ENCODE data around the gene MRAS.
"Not testable (repeated sequence)": the region's sequence is repeated elsewhere in the genome, so short reads cannot be mapped to it uniquely, and the experiment has no call there.

The MRAS gene

DNA sequence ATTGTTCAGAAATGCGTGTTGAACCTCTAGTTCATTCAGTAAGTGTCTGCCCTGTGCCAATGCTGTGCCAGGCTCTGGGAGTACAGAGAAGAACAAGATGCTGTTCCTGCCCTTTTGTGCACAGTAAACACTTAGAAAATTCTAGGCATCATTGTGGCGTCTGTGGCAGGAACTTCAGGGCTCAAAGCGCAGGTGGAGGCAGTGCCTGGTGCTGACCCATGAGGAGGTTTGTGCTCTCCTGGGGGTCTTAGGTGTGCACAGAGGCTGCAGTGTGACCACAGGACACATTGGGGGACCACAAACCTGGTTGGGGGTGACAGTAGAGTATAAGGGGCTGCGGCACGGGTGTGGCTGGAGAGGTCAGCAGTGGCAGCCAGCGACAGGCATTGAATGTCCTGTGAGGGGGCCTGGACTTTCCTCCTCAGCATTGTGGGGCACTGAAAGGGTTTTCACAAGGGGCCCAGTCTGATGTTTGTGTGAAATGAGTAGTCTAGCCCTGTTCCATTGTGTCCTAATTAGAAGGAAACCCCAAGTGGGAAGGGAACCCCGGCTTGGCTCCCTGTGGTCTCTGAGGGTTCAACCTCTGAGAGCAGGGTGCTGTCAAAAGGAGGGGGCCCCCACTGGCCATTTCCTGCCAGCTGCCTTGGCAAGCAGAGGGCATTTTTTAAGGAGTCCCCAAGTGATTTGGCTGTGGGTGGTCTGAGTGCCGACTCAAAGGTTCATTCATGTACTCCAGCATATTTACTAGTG, 20.9 kb downstream of the MRAS start:
- DNase-seq: no peak

GRCh38 chr3:138370321-138370720, 21.9 kb downstream of the MRAS start:
- DNase-seq: no peak

GRCh38 chr3:138371070-138371965, 22.9 kb downstream of the MRAS start:
- DNase-seq: no peak

- DNase-seq: no peak
Measured at GRCh38 chr3:138373087-138373735, 24.8 kb downstream of the MRAS start.

- DNase-seq: no peak
Measured at GRCh38 chr3:138373736-138374094, 25.3 kb downstream of the MRAS start.

GRCh38 chr3:138374573-138375134, 26.3 kb downstream of the MRAS start:
- DNase-seq: no peak

GRCh38 chr3:138375447-138375846, 27.1 kb downstream of the MRAS start:
- no peak for DNase-seq

GRCh38 chr3:138376663-138377062, 28.3 kb downstream of the MRAS start:
- DNase-seq: no peak

DNA sequence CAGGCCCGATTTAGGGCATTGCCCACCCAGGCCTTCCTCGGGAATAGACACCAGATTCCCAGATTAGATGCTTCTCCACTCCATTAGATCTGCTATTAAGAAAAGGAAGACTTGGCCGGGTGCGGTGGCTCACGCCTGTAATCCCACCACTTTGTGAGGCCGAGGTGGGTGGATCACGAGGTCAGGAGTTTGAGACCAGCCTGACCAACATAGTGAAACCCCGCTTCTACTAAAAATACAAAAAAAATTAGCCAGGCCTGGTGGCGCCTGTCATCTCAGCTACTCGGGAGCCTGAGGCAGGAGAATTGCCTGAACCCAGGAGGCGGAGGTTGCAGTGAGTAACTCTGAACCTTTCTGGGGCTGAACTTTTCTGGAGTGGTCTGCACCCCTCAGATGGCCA, 28.8 kb downstream of the MRAS start:
- DNase-seq: not testable (repeated sequence)

- no peak for DNase-seq
Measured at GRCh38 chr3:138377804-138378203, 29.4 kb downstream of the MRAS start.

- DNase-seq: no peak
Measured at GRCh38 chr3:138378331-138378730, 30.0 kb downstream of the MRAS start.

- DNase-seq: no peak
Measured at GRCh38 chr3:138378990-138379389, 30.6 kb downstream of the MRAS start.

GRCh38 chr3:138381413-138381901, 33.1 kb downstream of the MRAS start:
- no peak for DNase-seq

GRCh38 chr3:138381950-138382715, 33.8 kb downstream of the MRAS start:
- no peak for DNase-seq

DNA sequence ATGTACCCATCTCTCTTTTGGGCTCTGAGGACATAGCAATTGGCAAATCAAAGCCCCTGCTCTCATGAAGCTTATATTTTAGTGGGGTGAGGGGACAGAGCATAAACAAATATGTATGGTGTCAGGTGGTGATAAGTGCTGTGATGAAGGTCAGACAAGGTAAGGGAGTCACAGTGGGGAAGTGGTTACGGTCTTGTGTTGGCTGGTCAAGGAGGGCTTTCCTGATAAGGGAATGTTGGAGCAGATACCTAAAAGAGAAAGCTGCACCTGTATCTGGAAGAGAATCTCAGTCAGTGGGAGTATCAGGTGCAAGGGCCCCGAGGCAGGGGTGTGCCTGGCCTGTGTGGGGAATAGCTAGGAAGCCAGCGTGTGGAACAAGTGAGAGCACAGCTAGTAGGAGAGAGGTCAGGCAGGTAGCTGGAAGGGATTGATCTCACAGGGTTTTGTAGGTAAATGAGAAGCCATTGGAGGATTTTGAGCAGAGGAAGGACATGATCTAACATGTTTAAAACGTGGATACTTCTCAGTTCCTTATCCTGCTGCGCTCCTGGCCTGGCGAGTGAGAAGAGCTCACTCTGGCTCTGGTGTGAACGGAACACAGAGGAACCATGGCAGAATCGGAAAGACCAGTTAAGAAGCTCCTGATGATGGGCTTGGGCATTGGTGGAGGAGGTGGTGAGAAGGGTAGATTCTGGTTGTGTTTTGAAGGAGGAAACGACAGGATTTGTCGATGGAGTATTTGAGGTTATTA, 35.5 kb downstream of the MRAS start:
- no peak for DNase-seq

GRCh38 chr3:138384531-138384930, 36.2 kb downstream of the MRAS start:
- no peak for DNase-seq

GRCh38 chr3:138384976-138385375, 36.6 kb downstream of the MRAS start:
- no peak for DNase-seq

DNA sequence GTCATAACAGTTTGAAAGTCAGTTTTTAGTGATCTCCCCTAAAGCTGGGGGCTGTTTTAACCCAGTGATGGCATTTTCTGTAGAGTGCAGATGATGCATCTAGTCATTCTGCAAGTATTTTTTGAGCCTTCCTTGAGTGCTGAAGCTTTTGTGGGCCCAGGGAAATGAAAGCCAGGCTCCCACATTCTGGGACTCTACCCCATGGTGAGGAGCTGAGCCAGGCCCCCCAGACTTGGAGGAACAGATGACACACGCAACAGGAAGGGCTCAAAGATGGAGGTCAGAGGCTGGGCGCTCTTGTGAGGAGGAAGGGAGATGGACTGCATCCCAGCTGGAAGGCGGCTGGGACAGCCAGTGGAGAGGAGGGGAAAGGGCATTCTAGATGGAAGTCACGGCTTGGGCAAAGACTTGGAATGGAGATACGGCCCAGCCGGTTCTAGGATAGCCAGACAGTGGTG, 40.8 kb downstream of the MRAS start:
- no peak for DNase-seq

- no peak for DNase-seq
Measured at GRCh38 chr3:138389841-138390581, 41.6 kb downstream of the MRAS start.

DNA sequence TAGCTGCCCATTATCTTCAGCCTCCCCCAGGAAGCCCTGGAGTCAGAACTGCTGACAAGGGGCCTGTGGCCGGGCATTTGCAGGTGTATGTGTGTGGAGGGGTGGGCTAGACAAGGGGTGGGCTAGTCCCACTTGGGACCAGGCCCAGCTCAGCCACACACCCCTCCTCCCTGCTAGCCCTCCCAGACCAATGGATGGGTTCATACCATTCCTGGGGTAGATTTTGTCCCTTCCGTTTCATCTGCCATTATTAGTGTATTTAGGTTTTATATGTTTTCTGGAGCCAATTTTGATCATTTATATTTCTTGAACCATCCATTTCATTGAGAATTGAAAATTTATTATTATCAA, 42.2 kb downstream of the MRAS start:
- DNase-seq: no peak

- no peak for DNase-seq
Measured at GRCh38 chr3:138394156-138394555, 45.8 kb downstream of the MRAS start.

All from cortex of kidney (tissue), 1 donor.